ENCODE data around the gene RAB3IL1. TPM values are rescaled to one million over a fixed set of nuclear protein-coding genes. Genes with fewer than 3 reads are reported as not detected.

RAB3IL1 gene
- total RNA-seq, 1 donor from 2014 or later, result 9.5 TPM

DNA sequence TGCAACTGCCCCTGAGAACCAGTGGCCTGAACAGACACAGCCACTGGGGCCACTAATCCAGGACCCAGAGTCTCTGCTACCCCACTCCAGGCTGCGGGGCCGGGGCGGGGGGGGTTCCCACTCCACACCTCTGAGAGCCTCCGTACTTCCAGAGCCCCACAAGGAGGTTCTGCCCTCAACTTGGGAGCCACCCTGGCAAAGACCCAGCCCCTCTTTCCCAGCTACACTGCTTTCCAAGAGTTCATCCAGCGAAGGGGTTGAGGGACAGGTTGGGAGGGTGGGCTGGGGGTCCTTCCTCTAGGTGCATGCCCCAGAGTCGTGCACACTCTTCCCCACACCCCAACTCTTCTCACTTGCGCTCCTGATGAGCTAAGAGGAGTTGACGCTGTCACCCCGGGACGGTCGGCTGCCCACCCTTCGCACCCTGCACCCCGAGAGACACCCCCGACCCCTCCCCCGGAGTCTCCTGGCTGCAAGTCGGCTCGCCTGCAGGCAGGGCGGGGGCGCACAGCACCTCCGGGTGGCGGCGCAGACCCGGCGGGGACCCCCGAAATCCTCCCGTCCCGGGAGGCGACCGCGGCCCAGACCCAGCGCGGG, 531 bp downstream of the RAB3IL1 start:
- TF ChIP-seq, protein P1, sequence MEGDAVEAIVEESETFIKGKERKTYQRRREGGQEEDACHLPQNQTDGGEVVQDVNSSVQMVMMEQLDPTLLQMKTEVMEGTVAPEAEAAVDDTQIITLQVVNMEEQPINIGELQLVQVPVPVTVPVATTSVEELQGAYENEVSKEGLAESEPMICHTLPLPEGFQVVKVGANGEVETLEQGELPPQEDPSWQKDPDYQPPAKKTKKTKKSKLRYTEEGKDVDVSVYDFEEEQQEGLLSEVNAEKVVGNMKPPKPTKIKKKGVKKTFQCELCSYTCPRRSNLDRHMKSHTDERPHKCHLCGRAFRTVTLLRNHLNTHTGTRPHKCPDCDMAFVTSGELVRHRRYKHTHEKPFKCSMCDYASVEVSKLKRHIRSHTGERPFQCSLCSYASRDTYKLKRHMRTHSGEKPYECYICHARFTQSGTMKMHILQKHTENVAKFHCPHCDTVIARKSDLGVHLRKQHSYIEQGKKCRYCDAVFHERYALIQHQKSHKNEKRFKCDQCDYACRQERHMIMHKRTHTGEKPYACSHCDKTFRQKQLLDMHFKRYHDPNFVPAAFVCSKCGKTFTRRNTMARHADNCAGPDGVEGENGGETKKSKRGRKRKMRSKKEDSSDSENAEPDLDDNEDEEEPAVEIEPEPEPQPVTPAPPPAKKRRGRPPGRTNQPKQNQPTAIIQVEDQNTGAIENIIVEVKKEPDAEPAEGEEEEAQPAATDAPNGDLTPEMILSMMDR (IDR thresholded peaks at IDR 0.05; ENCODE audit: borderline replicate concordance), result no peak
- peak; percentile 34 for DNase-seq
- Histone ChIP-seq H3K36me3 (no peaks in the 10 kb centered on the region), H3K27ac (replicated peaks) (peak overlapping the region; percentile 94), H3K4me3 (peak overlapping the region; percentile 78), H3K4me1 (peaks cover 57% of the 10 kb centered on the region), H3K9me3 (replicated peaks) (no peaks in the 10 kb centered on the region), H3K27me3 (ENCODE audit: low read depth) (peaks cover 10% of the 10 kb centered on the region)
- intact Hi-C loops (cut with micrococcal nuclease), result no loop called here

DNA sequence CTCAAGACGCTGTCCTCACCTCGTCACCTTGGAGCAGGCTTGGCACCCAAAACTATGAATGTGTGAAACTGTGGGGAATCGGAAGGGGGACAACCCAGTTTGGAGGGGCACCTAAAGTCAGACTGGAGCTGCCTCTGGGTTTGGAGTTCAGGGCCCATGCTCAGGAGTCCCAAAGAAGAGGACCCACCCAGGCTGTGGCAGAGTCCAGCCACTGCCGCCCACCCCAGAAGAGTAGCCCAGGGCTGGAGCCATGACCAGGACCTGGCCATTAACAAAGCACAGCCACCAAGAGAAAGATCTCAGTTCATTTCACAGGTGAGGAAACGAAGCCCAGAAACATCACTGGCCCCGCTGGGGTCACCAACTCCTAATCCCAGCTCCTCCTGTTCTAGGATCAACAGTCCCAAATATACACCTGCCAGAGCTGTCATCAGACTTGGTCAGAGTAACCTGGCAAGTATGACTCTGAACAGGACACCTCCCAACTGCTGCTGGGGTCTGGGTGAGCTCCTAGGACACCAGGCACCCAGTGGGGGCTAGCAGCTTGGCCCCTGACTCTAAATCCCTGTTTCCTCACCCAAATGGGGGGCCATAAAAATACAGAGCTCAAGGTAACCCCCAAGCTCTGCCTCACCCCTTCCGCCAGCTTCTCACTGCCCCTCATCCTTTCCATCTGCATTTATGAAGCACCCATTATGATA, 2.7 kb downstream of the RAB3IL1 start:
- Histone ChIP-seq H3K27ac (replicated peaks) (peak overlapping the region; percentile 94), H3K4me3 (peak overlapping the region; percentile 78), H3K9me3 (replicated peaks) (no peaks in the 10 kb centered on the region), H3K36me3 (no peaks in the 10 kb centered on the region), H3K27me3 (ENCODE audit: low read depth) (peaks cover 6% of the 10 kb centered on the region), H3K4me1 (peaks cover 68% of the 10 kb centered on the region)
- intact Hi-C loops (cut with micrococcal nuclease), result no loop called here
- TF ChIP-seq, protein P1 (IDR thresholded peaks at IDR 0.05; ENCODE audit: borderline replicate concordance), result no peak
- no peak for DNase-seq

DNA sequence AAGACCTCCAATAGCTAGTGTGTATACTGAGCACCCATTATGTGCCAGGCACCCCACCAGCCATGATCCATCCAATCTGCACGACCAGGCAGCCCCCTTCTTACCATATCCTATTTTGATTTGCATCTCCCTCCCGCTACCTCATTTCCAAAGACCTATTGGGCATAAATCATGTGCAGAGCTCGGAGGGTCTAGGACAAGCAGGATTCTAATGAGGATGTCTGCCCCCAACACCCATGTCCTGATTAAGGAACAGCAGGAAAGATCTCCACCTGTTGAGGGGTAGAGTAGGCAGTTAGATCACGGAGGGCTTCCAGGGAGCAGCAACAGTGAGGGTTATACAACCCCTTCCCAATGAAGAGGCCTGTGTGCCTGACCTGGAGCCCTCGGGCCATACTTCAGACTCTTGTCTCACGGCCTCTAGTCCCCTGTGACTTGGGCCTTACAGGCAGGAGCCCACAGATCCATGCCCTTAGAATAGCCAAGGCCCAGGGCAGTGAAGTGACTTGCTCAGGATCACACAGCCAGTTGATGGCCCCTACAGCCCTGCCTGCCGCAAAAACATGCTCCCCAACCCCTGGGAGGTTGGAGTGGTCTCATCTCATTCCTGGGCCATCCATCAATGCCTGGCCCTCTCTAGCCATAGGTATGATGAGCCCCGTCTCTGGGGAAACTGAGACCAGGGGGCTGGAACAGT, 3.5 kb downstream of the RAB3IL1 start:
- H3K36me3 ChIP-seq, result no peaks in the 10 kb centered on the region
- peak overlapping the region; percentile 40 for H3K27ac ChIP-seq (replicated peaks)
- H3K4me1 ChIP-seq, result peaks cover 69% of the 10 kb centered on the region
- no peak for DNase-seq
- H3K27me3 ChIP-seq (ENCODE audit: low read depth), result no peaks in the 10 kb centered on the region
- TF ChIP-seq, protein P1 (IDR thresholded peaks at IDR 0.05; ENCODE audit: borderline replicate concordance), result no peak
- no peaks in the 10 kb centered on the region for H3K9me3 ChIP-seq (replicated peaks)
- H3K4me3 ChIP-seq, result no peak overlapping the region
- intact Hi-C loops (cut with micrococcal nuclease), result no loop called here

DNA sequence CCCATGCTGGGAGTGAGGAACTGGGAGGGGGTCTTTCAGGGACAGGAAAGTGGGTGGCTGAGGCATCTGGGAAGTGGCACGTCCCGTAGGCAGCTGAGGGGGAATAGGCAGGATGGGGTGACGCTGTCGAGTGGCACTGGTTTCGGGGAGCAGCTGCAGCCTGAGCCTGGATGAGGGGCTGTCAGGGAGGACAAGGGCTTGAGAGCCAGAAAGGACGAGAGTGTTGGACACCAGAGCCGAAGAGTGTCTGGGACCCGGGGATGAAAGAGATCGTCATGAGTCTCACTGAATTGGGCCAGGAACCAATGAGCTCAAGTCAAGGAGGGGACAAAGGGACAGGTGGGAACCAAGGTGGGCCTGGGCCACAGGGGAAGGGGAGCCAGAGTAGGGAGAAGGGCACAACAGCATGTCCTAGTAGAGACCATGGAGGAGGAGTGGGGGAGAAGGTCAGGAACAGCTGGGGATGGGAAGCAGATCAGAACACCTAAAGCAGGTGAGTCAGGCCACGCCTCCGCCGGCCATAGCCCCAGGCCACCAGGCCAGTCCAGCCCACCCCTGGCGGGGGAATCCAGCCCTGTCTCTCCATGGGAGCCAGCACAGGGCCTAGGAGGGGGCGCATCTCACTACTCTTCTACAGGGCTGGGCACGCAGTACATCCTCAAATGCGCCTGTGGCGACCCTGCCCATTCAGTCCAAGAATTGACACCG, 4.2 kb downstream of the RAB3IL1 start:
- TF ChIP-seq, protein P1 (IDR thresholded peaks at IDR 0.05; ENCODE audit: borderline replicate concordance), result no peak
- H3K4me1 ChIP-seq, result peaks cover 67% of the 10 kb centered on the region
- peak overlapping the region; percentile 21 for H3K4me3 ChIP-seq
- no peaks in the 10 kb centered on the region for H3K27me3 ChIP-seq (ENCODE audit: low read depth)
- H3K27ac ChIP-seq (replicated peaks), result peak overlapping the region; percentile 40
- H3K36me3 ChIP-seq, result no peaks in the 10 kb centered on the region
- intact Hi-C loops (cut with micrococcal nuclease), result no loop called here
- DNase-seq, result peak; percentile 11
- H3K9me3 ChIP-seq (replicated peaks), result no peaks in the 10 kb centered on the region

DNA sequence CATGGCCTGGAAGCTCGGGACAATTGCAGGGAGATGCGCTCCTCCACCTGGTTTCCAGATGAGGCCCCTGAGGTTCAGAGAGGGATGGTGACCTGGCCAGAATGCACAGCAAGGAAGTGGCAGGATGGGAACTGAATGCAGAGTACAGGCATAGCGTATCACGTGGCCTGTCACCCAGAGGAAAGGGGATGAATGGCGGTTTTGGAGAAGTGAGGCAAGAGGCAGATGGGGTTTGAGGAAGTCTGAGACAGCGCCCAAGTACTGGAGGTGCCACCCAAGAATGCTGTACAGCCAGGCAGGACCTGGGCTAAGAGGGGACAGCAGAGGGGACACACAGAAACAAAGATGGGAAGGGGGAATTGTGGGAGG, 4.9 kb downstream of the RAB3IL1 start:
- Histone ChIP-seq H3K27ac (replicated peaks) (peak overlapping the region; percentile 54), H3K4me1 (peaks cover 61% of the 10 kb centered on the region), H3K36me3 (peaks cover 1% of the 10 kb centered on the region), H3K9me3 (replicated peaks) (no peaks in the 10 kb centered on the region), H3K27me3 (ENCODE audit: low read depth) (no peaks in the 10 kb centered on the region), H3K4me3 (peak overlapping the region; percentile 14)
- peak; percentile 25 for DNase-seq
- TF ChIP-seq, protein P1 (IDR thresholded peaks at IDR 0.05; ENCODE audit: borderline replicate concordance), result no peak
- intact Hi-C loops (cut with micrococcal nuclease), result no loop called here

All from left ventricle myocardium inferior (tissue), 1 donor.